ENCODE data around the gene LIMK2.
A peak's percentile ranks its signal among the peaks of the same experiment; 100 is the strongest.
"Not testable (repeated sequence)": the region's sequence is repeated elsewhere in the genome, so short reads cannot be mapped to it uniquely, and the experiment has no call there.

Gene LIMK2

DNA sequence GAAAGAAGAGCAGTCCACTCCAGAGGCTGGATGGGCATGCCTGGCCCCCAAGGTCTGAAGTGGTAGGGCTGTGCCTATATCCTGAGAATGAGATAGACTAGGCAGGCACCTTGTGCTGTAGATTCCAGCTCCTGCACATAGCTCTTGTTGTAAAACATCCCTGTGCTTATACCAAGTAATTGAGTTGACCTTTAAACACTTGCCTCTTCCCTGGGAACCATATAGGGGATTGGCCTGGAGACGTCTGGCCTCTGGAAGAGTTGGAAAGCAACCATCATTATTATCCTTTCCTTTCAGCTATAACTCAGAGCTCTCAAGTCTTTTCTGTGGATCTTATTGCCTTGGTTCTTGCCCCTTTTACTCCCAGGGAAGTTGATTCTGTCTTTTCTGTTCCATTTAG lies 15.1 kb downstream of the LIMK2 start:
- Histone ChIP-seq H3K4me1 (ENCODE audit: control insufficient read depth in 1 of 2, insufficient read depth in 2 of 2, low read length in 2 of 2) (peaks cover 73 to 81% of the 10 kb centered on the region in 2 donors), H3K4me3 (ENCODE audit: low read depth in 1 of 2, low read length in 2 of 2) (peak overlapping the region in 1 of 2 donors; percentile 0), H3K9ac (ENCODE audit: low read depth in 1 of 2, low read length in 2 of 2) (peak overlapping the region in 1 of 2 donors; percentile 5), H3K27me3 (ENCODE audit: control insufficient read depth in 1 of 2, insufficient read depth in 2 of 2, low read length in 2 of 2) (no peaks in the 10 kb centered on the region), H3K9me3 (ENCODE audit: control insufficient read depth in 1 of 2, low read length in 2 of 2) (no peaks in the 10 kb centered on the region), H3K36me3 (ENCODE audit: control insufficient read depth in 1 of 2, insufficient read depth in 2 of 2, low read length in 2 of 2) (peaks cover 0 to 7% of the 10 kb centered on the region in 2 donors), H3K27ac (ENCODE audit: low read depth, low read length) (peak overlapping the region; percentile 20)

GRCh38 chr22:31229402-31230079 lies 17.4 kb downstream of the LIMK2 start:
- Histone ChIP-seq H3K9ac (ENCODE audit: low read depth in 1 of 2, low read length in 2 of 2) (peak overlapping the region; percentile 20 to 25), H3K36me3 (ENCODE audit: control insufficient read depth in 1 of 2, insufficient read depth in 2 of 2, low read length in 2 of 2) (peaks cover 0 to 12% of the 10 kb centered on the region in 2 donors), H3K4me3 (ENCODE audit: low read depth in 1 of 2, low read length in 2 of 2) (peak overlapping the region; percentile 3 to 33), H3K27me3 (ENCODE audit: control insufficient read depth in 1 of 2, insufficient read depth in 2 of 2, low read length in 2 of 2) (no peaks in the 10 kb centered on the region), H3K9me3 (ENCODE audit: control insufficient read depth in 1 of 2, low read length in 2 of 2) (no peaks in the 10 kb centered on the region), H3K4me1 (ENCODE audit: control insufficient read depth in 1 of 2, insufficient read depth in 2 of 2, low read length in 2 of 2) (peaks cover 56 to 72% of the 10 kb centered on the region in 2 donors), H3K27ac (ENCODE audit: low read depth, low read length) (peak overlapping the region; percentile 60)

DNA sequence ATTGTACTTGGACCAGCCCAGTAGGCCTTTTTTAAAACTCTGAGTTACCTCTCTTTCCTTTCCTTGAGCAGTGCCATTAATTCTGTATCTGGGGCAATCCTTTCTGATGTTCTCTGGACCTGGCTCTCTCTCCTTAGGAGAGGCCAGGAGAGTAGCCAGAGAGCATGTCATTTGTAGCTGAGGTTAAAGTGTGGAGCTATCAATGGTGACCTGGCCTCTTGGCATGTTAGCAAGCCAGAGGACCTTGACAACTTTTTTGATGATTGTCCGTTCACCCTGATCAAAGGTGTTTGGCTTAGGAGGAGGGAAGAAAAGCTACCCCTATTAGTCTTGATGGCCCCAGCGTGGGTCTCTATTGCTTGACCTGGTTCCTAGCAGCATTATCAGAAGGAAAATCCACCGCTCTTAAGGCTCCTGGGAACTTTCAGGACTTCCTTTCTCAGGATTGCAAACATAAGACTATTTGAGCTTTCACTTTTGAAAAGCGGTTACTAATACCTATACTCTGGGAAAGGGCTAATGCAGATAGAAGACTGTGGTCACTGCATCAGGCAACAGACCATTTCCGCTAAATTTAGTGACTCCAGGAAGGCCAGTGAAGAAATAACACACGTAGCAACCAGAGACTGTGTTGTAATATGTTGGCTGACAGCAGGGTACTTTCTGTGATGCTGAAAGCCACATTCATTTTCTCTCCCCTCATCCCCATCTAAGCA lies 18.2 kb downstream of the LIMK2 start:
- H3K9me3 ChIP-seq (ENCODE audit: control insufficient read depth in 1 of 2, low read length in 2 of 2), result no peaks in the 10 kb centered on the region
- peaks cover 63 to 72% of the 10 kb centered on the region in 2 donors for H3K4me1 ChIP-seq (ENCODE audit: control insufficient read depth in 1 of 2, insufficient read depth in 2 of 2, low read length in 2 of 2)
- H3K27ac ChIP-seq (ENCODE audit: low read depth, low read length), result peak overlapping the region; percentile 81
- no peaks in the 10 kb centered on the region for H3K27me3 ChIP-seq (ENCODE audit: control insufficient read depth in 1 of 2, insufficient read depth in 2 of 2, low read length in 2 of 2)
- H3K4me3 ChIP-seq (ENCODE audit: low read depth in 1 of 2, low read length in 2 of 2), result peak overlapping the region; percentile 11 to 60
- H3K36me3 ChIP-seq (ENCODE audit: control insufficient read depth in 1 of 2, insufficient read depth in 2 of 2, low read length in 2 of 2), result peaks cover 0 to 12% of the 10 kb centered on the region in 2 donors
- H3K9ac ChIP-seq (ENCODE audit: low read depth in 1 of 2, low read length in 2 of 2), result peak overlapping the region; percentile 52 to 61

- H3K36me3 ChIP-seq (ENCODE audit: control insufficient read depth in 1 of 2, insufficient read depth in 2 of 2, low read length in 2 of 2), result peaks cover 0 to 6% of the 10 kb centered on the region in 2 donors
- peak overlapping the region; percentile 81 for H3K27ac ChIP-seq (ENCODE audit: low read depth, low read length)
- H3K9ac ChIP-seq (ENCODE audit: low read depth in 1 of 2, low read length in 2 of 2), result peak overlapping the region; percentile 52 to 61
- peaks cover 63 to 74% of the 10 kb centered on the region in 2 donors for H3K4me1 ChIP-seq (ENCODE audit: control insufficient read depth in 1 of 2, insufficient read depth in 2 of 2, low read length in 2 of 2)
- H3K4me3 ChIP-seq (ENCODE audit: low read depth in 1 of 2, low read length in 2 of 2), result peak overlapping the region; percentile 11 to 60
- H3K27me3 ChIP-seq (ENCODE audit: control insufficient read depth in 1 of 2, insufficient read depth in 2 of 2, low read length in 2 of 2), result no peaks in the 10 kb centered on the region
- no peaks in the 10 kb centered on the region for H3K9me3 ChIP-seq (ENCODE audit: control insufficient read depth in 1 of 2, low read length in 2 of 2)
Observed at GRCh38 chr22:31230871-31231621, 18.9 kb downstream of the LIMK2 start.

DNA sequence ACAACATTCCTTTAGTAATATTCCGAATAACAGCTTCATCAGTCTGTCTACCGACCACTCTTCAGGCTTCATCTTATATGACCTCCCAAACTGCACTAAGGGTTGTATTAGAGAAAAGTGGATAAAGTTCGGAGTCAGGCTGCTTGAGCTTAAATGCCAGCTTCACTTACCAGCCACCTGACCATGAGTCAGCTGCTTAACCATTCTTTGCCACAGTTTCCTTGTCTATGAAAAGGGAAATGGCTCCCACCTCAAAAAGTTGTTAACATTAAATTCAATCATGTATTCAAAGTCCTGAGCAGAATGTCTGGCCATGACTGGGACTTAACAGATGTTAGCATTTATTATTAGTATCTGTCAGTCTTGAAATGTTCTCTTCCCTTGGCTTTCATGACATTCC lies 20.9 kb downstream of the LIMK2 start:
- no peak overlapping the region for H3K27ac ChIP-seq (ENCODE audit: low read depth, low read length)
- peaks cover 0 to 6% of the 10 kb centered on the region in 2 donors for H3K36me3 ChIP-seq (ENCODE audit: control insufficient read depth in 1 of 2, insufficient read depth in 2 of 2, low read length in 2 of 2)
- no peaks in the 10 kb centered on the region for H3K27me3 ChIP-seq (ENCODE audit: control insufficient read depth in 1 of 2, insufficient read depth in 2 of 2, low read length in 2 of 2)
- H3K9me3 ChIP-seq (ENCODE audit: control insufficient read depth in 1 of 2, low read length in 2 of 2), result no peaks in the 10 kb centered on the region
- H3K4me3 ChIP-seq (ENCODE audit: low read depth in 1 of 2, low read length in 2 of 2), result no peak overlapping the region
- no peak overlapping the region for H3K9ac ChIP-seq (ENCODE audit: low read depth in 1 of 2, low read length in 2 of 2)
- peaks cover 45 to 63% of the 10 kb centered on the region in 2 donors for H3K4me1 ChIP-seq (ENCODE audit: control insufficient read depth in 1 of 2, insufficient read depth in 2 of 2, low read length in 2 of 2)

DNA sequence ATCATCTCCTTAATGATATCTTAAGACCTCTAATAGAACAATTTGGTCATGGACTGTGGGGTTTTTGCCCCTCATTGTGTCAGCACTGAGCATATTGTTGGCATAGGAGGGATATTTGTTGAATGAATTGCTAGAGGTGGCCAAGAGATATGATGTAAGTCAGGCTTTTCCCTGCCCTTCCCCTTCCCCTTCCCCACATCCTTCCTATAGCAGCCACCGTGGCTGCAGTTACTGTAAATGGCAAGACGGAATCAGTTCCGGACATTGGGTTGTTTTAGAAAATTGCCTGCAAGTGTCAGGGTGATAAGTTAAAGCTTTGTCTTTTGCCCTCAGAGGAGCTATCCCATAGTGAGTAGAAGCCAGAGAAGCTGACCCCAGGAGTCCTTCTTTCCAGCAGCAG lies 23.0 kb downstream of the LIMK2 start:
- Histone ChIP-seq H3K36me3 (ENCODE audit: control insufficient read depth in 1 of 2, insufficient read depth in 2 of 2, low read length in 2 of 2) (peaks cover 0 to 13% of the 10 kb centered on the region in 2 donors), H3K9me3 (ENCODE audit: control insufficient read depth in 1 of 2, low read length in 2 of 2) (no peaks in the 10 kb centered on the region), H3K27ac (ENCODE audit: low read depth, low read length) (no peak overlapping the region), H3K4me3 (ENCODE audit: low read depth in 1 of 2, low read length in 2 of 2) (no peak overlapping the region), H3K9ac (ENCODE audit: low read depth in 1 of 2, low read length in 2 of 2) (peak overlapping the region in 1 of 2 donors; percentile 6), H3K4me1 (ENCODE audit: control insufficient read depth in 1 of 2, insufficient read depth in 2 of 2, low read length in 2 of 2) (peaks cover 44 to 65% of the 10 kb centered on the region in 2 donors), H3K27me3 (ENCODE audit: control insufficient read depth in 1 of 2, insufficient read depth in 2 of 2, low read length in 2 of 2) (no peaks in the 10 kb centered on the region)

DNA sequence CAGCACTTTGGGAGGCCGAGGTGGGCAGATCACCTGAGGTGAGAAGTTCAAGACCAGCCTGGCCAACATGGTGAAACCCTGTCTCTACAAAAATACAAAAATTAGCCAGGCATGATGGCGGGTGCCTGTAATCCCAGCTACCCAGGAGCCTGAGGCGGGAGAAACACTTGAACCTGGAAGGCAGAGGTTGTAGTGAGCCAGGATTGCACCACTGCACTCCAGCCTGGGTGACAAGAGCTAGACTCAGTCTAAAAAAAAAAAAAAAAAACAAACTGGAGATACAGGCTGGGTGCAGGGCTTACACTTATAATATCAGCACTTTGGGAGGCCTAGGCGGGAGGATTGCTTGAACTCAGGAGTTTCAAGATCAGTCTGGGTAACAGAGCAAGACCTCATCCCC lies 23.9 kb downstream of the LIMK2 start:
- not testable (repeated sequence) for H3K9ac ChIP-seq (ENCODE audit: low read depth in 1 of 2, low read length in 2 of 2); H3K9me3 ChIP-seq (ENCODE audit: control insufficient read depth in 1 of 2, low read length in 2 of 2); H3K4me3 ChIP-seq (ENCODE audit: low read depth in 1 of 2, low read length in 2 of 2); H3K27ac ChIP-seq (ENCODE audit: low read depth, low read length); H3K27me3 ChIP-seq (ENCODE audit: control insufficient read depth in 1 of 2, insufficient read depth in 2 of 2, low read length in 2 of 2)
- peaks cover 0 to 13% of the 10 kb centered on the region in 2 donors for H3K36me3 ChIP-seq (ENCODE audit: control insufficient read depth in 1 of 2, insufficient read depth in 2 of 2, low read length in 2 of 2)
- peaks cover 37 to 63% of the 10 kb centered on the region in 2 donors for H3K4me1 ChIP-seq (ENCODE audit: control insufficient read depth in 1 of 2, insufficient read depth in 2 of 2, low read length in 2 of 2)

DNA sequence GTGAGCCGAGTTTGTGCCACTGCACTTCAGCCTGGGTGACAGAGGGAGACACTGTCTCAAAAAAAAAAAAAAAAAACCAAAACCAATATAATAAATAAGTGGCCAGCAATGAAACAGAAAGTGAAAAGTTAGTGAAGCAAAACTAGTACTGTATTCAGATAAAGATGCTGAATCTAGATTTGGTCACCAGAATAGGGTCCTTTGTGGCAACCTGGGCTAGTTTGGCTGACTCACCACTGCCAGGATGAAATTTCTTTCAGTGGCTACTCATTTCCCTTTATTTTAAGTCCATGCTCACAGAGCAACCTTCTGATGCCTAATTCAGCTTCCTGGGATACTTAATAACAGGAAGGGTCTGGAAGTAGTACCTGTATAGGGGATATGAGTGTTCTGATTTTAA lies 26.0 kb downstream of the LIMK2 start:
- Histone ChIP-seq H3K36me3 (ENCODE audit: control insufficient read depth in 1 of 2, insufficient read depth in 2 of 2, low read length in 2 of 2) (peaks cover 4 to 13% of the 10 kb centered on the region in 2 donors), H3K9me3 (ENCODE audit: control insufficient read depth in 1 of 2, low read length in 2 of 2) (no peaks in the 10 kb centered on the region), H3K4me1 (ENCODE audit: control insufficient read depth in 1 of 2, insufficient read depth in 2 of 2, low read length in 2 of 2) (peaks cover 39 to 68% of the 10 kb centered on the region in 2 donors), H3K4me3 (ENCODE audit: low read depth in 1 of 2, low read length in 2 of 2) (no peak overlapping the region), H3K27ac (ENCODE audit: low read depth, low read length) (no peak overlapping the region), H3K27me3 (ENCODE audit: control insufficient read depth in 1 of 2, insufficient read depth in 2 of 2, low read length in 2 of 2) (no peaks in the 10 kb centered on the region), H3K9ac (ENCODE audit: low read depth in 1 of 2, low read length in 2 of 2) (no peak overlapping the region)

- Histone ChIP-seq H3K27me3 (ENCODE audit: control insufficient read depth in 1 of 2, insufficient read depth in 2 of 2, low read length in 2 of 2) (no peaks in the 10 kb centered on the region), H3K9me3 (ENCODE audit: control insufficient read depth in 1 of 2, low read length in 2 of 2) (no peaks in the 10 kb centered on the region), H3K27ac (ENCODE audit: low read depth, low read length) (no peak overlapping the region), H3K4me1 (ENCODE audit: control insufficient read depth in 1 of 2, insufficient read depth in 2 of 2, low read length in 2 of 2) (peaks cover 45 to 77% of the 10 kb centered on the region in 2 donors), H3K36me3 (ENCODE audit: control insufficient read depth in 1 of 2, insufficient read depth in 2 of 2, low read length in 2 of 2) (peaks cover 4 to 12% of the 10 kb centered on the region in 2 donors), H3K4me3 (ENCODE audit: low read depth in 1 of 2, low read length in 2 of 2) (no peak overlapping the region), H3K9ac (ENCODE audit: low read depth in 1 of 2, low read length in 2 of 2) (no peak overlapping the region)
Observed at GRCh38 chr22:31239771-31240370, 27.8 kb downstream of the LIMK2 start.

Data from duodenal mucosa (tissue), 2 donors.